HEK293 (cell line): ENCODE data around the gene PDE4A.
A peak's percentile ranks its signal among the peaks of the same experiment; 100 is the strongest.

Experiments used
- BCL11B ChIP-seq: fragments of 450-650 bp; formaldehyde crosslinking; IDR thresholded peaks from 2 replicates; pipeline ENCODE4 v1.5.1; 2016; ENCODE audit warnings: low read depth, missing biosample characterization, missing genetic modification characterization
- KLF7 ChIP-seq: fragments of 450-650 bp; formaldehyde crosslinking; IDR thresholded peaks from 2 replicates; pipeline ENCODE4 v1.5.1; 2016; ENCODE audit warnings: missing biosample characterization, missing genetic modification characterization, borderline replicate concordance
- KLF8 ChIP-seq: fragments of 450-650 bp; formaldehyde crosslinking; IDR thresholded peaks from 2 replicates; pipeline ENCODE4 v1.5.1; 2016; ENCODE audit warnings: missing biosample characterization, missing genetic modification characterization
- ZBTB21 ChIP-seq: fragments of 450-650 bp; formaldehyde crosslinking; IDR thresholded peaks from 2 replicates; pipeline ENCODE4 v1.5.1; 2017; ENCODE audit warnings: missing biosample characterization, missing genetic modification characterization
- ZFP3 ChIP-seq: fragments of 450-650 bp; formaldehyde crosslinking; IDR thresholded peaks from 2 replicates; pipeline ENCODE4 v1.5.1; 2016; ENCODE audit warnings: low read depth, missing biosample characterization, missing genetic modification characterization
- ZFP69B ChIP-seq: fragments of 450-650 bp; formaldehyde crosslinking; IDR thresholded peaks from 2 replicates; pipeline ENCODE4 v1.5.1; 2016; ENCODE audit warnings: missing biosample characterization, missing genetic modification characterization
- ZNF10 ChIP-seq: fragments of 450-650 bp; formaldehyde crosslinking; IDR thresholded peaks from 2 replicates; pipeline ENCODE4 v1.5.1; 2017; ENCODE audit warnings: missing biosample characterization, missing genetic modification characterization
- ZNF121 ChIP-seq: fragments of 450-650 bp; formaldehyde crosslinking; IDR thresholded peaks from 2 replicates; pipeline ENCODE4 v1.5.1; 2016; ENCODE audit warnings: missing biosample characterization, missing genetic modification characterization
- ZNF146 ChIP-seq: fragments of 450-650 bp; formaldehyde crosslinking; IDR thresholded peaks from 2 replicates; pipeline ENCODE4 v1.5.1; 2016; ENCODE audit warnings: missing biosample characterization, missing genetic modification characterization
- ZNF148 ChIP-seq: fragments of 450-650 bp; formaldehyde crosslinking; IDR thresholded peaks from 2 replicates; pipeline ENCODE4 v1.5.0; 2017; ENCODE audit warnings: missing biosample characterization, missing genetic modification characterization, borderline replicate concordance
- ZNF174 ChIP-seq: fragments of 450-650 bp; formaldehyde crosslinking; IDR thresholded peaks from 2 replicates; pipeline ENCODE4 v1.5.0; 2017; ENCODE audit warnings: missing biosample characterization, mild to moderate bottlenecking, missing genetic modification characterization
- ZNF19 ChIP-seq: fragments of 450-650 bp; formaldehyde crosslinking; IDR thresholded peaks from 2 replicates; pipeline ENCODE4; 2016; ENCODE audit warnings: missing biosample characterization, missing genetic modification characterization, low read depth
- ZNF324 ChIP-seq: fragments of 450-650 bp; formaldehyde crosslinking; IDR thresholded peaks from 2 replicates; pipeline ENCODE4 v1.5.1; 2016; ENCODE audit warnings: missing biosample characterization, missing genetic modification characterization
- ZNF391 ChIP-seq: fragments of 450-650 bp; formaldehyde crosslinking; IDR thresholded peaks from 2 replicates; pipeline ENCODE4 v1.5.1; 2016; ENCODE audit warnings: low read depth, missing biosample characterization, missing genetic modification characterization, borderline replicate concordance
- ZNF416 ChIP-seq: fragments of 450-650 bp; formaldehyde crosslinking; IDR thresholded peaks from 2 replicates; pipeline ENCODE4 v1.5.1; 2016; ENCODE audit warnings: missing biosample characterization, missing genetic modification characterization
- ZNF48 ChIP-seq: fragments of 450-650 bp; formaldehyde crosslinking; IDR thresholded peaks from 2 replicates; pipeline ENCODE4 v1.5.1; 2016; ENCODE audit warnings: missing biosample characterization, missing genetic modification characterization
- ZNF530 ChIP-seq: fragments of 450-650 bp; formaldehyde crosslinking; IDR thresholded peaks from 2 replicates; pipeline ENCODE4 v1.5.1; 2016; ENCODE audit warnings: low read depth, missing biosample characterization, missing genetic modification characterization
- ZNF555 ChIP-seq: fragments of 450-650 bp; formaldehyde crosslinking; conservative IDR thresholded peaks from 2 replicates; pipeline ENCODE4 v1.5.1; 2017; ENCODE audit warnings: missing biosample characterization, mild to moderate bottlenecking, missing genetic modification characterization, inconsistent platforms
- ZNF670 ChIP-seq: fragments of 450-650 bp; formaldehyde crosslinking; IDR thresholded peaks from 2 replicates; pipeline ENCODE4 v1.5.1; 2016; ENCODE audit warnings: missing biosample characterization, missing genetic modification characterization, low read depth
- ZNF76 ChIP-seq: fragments of 450-650 bp; formaldehyde crosslinking; IDR thresholded peaks from 2 replicates; pipeline ENCODE4; 2016; ENCODE audit warnings: low read depth, missing biosample characterization, missing genetic modification characterization, borderline replicate concordance
- ZNF777 ChIP-seq: fragments of 450-650 bp; formaldehyde crosslinking; IDR thresholded peaks from 2 replicates; pipeline ENCODE4 v1.5.1; 2017; ENCODE audit warnings: missing biosample characterization, missing genetic modification characterization, borderline replicate concordance
- ZNF791 ChIP-seq: fragments of 450-650 bp; formaldehyde crosslinking; IDR thresholded peaks from 2 replicates; pipeline ENCODE4 v1.5.1; 2016; ENCODE audit warnings: missing biosample characterization, missing genetic modification characterization
- ZXDB ChIP-seq: fragments of 450-650 bp; formaldehyde crosslinking; IDR thresholded peaks from 2 replicates; pipeline ENCODE4 v1.5.1; 2016; ENCODE audit warnings: missing biosample characterization, missing genetic modification characterization
- TF ChIP-seq, protein P1 (sequence below): fragments of 450-650 bp; formaldehyde crosslinking; IDR thresholded peaks from 2 replicates; pipeline ENCODE4 v1.5.1; 2016; ENCODE audit warnings: missing biosample characterization, missing genetic modification characterization
- TF ChIP-seq, protein P2 (sequence below): fragments of 450-650 bp; formaldehyde crosslinking; IDR thresholded peaks from 2 replicates; pipeline ENCODE4 v1.5.1; 2017; ENCODE audit warnings: missing biosample characterization, missing genetic modification characterization
- TF ChIP-seq, protein P3 (sequence below): fragments of 450-650 bp; formaldehyde crosslinking; IDR thresholded peaks from 2 replicates; pipeline ENCODE4 v1.5.1; 2017; ENCODE audit warnings: missing biosample characterization, missing genetic modification characterization
- TF ChIP-seq, protein P4 (sequence below): fragments of 450-650 bp; formaldehyde crosslinking; IDR thresholded peaks from 2 replicates; pipeline ENCODE4 v1.5.1; 2017; ENCODE audit warnings: missing biosample characterization, missing genetic modification characterization
- TF ChIP-seq, protein P5 (sequence below): fragments of 450-650 bp; formaldehyde crosslinking; IDR thresholded peaks from 2 replicates; pipeline ENCODE4 v1.5.1; 2016; ENCODE audit warnings: missing biosample characterization, missing genetic modification characterization

PDE4A gene

GRCh38 chr19:10404888-10405820 is 15.2 kb upstream of the PDE4A start (continued):
- TF ChIP-seq ZFP69B (peak; percentile 90), ZFP3 (no peak), ZNF48 (no peak), BCL11B (tag by site-specific recombination) (no peak), ZNF416 (tag by site-specific recombination) (no peak), ZNF148 (tag by site-specific recombination) (no peak), KLF7 (tag by site-specific recombination) (no peak), ZNF791 (tag by site-specific recombination) (no peak), ZNF670 (tag by site-specific recombination) (no peak), ZNF10 (tag by site-specific recombination) (no peak), ZNF174 (no peak), ZNF76 (tag by site-specific recombination) (no peak), ZXDB (no peak), ZNF530 (tag by site-specific recombination) (no peak), KLF8 (tag by site-specific recombination) (no peak), ZNF324 (tag by site-specific recombination) (no peak), ZBTB21 (0 out of 2 replicates have a peak, but pooled peaks have one; percentile 10), ZNF121 (tag by site-specific recombination) (no peak), ZNF777 (tag by site-specific recombination) (no peak), ZNF19 (tag by site-specific recombination) (no peak), ZNF391 (tag by site-specific recombination) (no peak), ZNF555 (no peak), ZNF146 (tag by site-specific recombination) (no peak)
- TF ChIP-seq, protein P1, sequence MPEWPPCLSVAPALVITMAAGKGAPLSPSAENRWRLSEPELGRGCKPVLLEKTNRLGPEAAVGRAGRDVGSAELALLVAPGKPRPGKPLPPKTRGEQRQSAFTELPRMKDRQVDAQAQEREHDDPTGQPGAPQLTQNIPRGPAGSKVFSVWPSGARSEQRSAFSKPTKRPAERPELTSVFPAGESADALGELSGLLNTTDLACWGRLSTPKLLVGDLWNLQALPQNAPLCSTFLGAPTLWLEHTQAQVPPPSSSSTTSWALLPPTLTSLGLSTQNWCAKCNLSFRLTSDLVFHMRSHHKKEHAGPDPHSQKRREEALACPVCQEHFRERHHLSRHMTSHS (tag by site-specific recombination): no peak
- TF ChIP-seq, protein P2, sequence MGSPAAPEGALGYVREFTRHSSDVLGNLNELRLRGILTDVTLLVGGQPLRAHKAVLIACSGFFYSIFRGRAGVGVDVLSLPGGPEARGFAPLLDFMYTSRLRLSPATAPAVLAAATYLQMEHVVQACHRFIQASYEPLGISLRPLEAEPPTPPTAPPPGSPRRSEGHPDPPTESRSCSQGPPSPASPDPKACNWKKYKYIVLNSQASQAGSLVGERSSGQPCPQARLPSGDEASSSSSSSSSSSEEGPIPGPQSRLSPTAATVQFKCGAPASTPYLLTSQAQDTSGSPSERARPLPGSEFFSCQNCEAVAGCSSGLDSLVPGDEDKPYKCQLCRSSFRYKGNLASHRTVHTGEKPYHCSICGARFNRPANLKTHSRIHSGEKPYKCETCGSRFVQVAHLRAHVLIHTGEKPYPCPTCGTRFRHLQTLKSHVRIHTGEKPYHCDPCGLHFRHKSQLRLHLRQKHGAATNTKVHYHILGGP (tag by site-specific recombination): no peak
- TF ChIP-seq, protein P3, sequence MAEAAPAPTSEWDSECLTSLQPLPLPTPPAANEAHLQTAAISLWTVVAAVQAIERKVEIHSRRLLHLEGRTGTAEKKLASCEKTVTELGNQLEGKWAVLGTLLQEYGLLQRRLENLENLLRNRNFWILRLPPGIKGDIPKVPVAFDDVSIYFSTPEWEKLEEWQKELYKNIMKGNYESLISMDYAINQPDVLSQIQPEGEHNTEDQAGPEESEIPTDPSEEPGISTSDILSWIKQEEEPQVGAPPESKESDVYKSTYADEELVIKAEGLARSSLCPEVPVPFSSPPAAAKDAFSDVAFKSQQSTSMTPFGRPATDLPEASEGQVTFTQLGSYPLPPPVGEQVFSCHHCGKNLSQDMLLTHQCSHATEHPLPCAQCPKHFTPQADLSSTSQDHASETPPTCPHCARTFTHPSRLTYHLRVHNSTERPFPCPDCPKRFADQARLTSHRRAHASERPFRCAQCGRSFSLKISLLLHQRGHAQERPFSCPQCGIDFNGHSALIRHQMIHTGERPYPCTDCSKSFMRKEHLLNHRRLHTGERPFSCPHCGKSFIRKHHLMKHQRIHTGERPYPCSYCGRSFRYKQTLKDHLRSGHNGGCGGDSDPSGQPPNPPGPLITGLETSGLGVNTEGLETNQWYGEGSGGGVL (tag by site-specific recombination): no peak; the same call in 1 of the 2 replicates
- TF ChIP-seq, protein P4, sequence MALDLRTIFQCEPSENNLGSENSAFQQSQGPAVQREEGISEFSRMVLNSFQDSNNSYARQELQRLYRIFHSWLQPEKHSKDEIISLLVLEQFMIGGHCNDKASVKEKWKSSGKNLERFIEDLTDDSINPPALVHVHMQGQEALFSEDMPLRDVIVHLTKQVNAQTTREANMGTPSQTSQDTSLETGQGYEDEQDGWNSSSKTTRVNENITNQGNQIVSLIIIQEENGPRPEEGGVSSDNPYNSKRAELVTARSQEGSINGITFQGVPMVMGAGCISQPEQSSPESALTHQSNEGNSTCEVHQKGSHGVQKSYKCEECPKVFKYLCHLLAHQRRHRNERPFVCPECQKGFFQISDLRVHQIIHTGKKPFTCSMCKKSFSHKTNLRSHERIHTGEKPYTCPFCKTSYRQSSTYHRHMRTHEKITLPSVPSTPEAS (tag by site-specific recombination): no peak; the same call in 1 of the 2 replicates
- TF ChIP-seq, protein P5, sequence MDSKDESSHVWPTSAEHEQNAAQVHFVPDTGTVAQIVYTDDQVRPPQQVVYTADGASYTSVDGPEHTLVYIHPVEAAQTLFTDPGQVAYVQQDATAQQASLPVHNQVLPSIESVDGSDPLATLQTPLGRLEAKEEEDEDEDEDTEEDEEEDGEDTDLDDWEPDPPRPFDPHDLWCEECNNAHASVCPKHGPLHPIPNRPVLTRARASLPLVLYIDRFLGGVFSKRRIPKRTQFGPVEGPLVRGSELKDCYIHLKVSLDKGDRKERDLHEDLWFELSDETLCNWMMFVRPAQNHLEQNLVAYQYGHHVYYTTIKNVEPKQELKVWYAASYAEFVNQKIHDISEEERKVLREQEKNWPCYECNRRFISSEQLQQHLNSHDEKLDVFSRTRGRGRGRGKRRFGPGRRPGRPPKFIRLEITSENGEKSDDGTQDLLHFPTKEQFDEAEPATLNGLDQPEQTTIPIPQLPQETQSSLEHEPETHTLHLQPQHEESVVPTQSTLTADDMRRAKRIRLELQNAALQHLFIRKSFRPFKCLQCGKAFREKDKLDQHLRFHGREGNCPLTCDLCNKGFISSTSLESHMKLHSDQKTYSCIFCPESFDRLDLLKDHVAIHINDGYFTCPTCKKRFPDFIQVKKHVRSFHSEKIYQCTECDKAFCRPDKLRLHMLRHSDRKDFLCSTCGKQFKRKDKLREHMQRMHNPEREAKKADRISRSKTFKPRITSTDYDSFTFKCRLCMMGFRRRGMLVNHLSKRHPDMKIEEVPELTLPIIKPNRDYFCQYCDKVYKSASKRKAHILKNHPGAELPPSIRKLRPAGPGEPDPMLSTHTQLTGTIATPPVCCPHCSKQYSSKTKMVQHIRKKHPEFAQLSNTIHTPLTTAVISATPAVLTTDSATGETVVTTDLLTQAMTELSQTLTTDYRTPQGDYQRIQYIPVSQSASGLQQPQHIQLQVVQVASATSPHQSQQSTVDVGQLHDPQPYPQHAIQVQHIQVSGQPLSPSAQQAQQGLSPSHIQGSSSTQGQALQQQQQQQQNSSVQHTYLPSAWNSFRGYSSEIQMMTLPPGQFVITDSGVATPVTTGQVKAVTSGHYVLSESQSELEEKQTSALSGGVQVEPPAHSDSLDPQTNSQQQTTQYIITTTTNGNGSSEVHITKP (tag by site-specific recombination): no peak
